ENCODE results near the gene B4GAT1. TPM values are rescaled to one million over a fixed set of nuclear protein-coding genes. Genes with fewer than 3 reads are reported as not detected.
"Not testable (repeated sequence)": the region's sequence is repeated elsewhere in the genome, so short reads cannot be mapped to it uniquely, and the experiment has no call there.

B4GAT1 gene
- polyA plus RNA-seq, 4 donors: 49.2 to 53.2 (median 50.5) TPM

GRCh38 chr11:66312549-66313320 is 34.7 kb downstream of the B4GAT1 start:
- peak; percentile 87 to 96 (median 95) for DNase-seq (ENCODE audit: low read depth in 4 of 4, low spot score in 3 of 4)

GRCh38 chr11:66311965-66312548 is 35.4 kb downstream of the B4GAT1 start:
- DNase-seq (ENCODE audit: low read depth in 4 of 4, low spot score in 3 of 4): peak; percentile 70 to 86 (median 78)

GRCh38 chr11:66311470-66311964 is 35.9 kb downstream of the B4GAT1 start:
- DNase-seq (ENCODE audit: low read depth in 4 of 4, low spot score in 3 of 4): no peak

- not testable (repeated sequence) for DNase-seq (ENCODE audit: low read depth in 4 of 4, low spot score in 3 of 4)
Measured at GRCh38 chr11:66310803-66311440, 36.5 kb downstream of the B4GAT1 start.

- DNase-seq (ENCODE audit: low read depth in 4 of 4, low spot score in 3 of 4): no peak
Measured at GRCh38 chr11:66310324-66310723, 37.1 kb downstream of the B4GAT1 start.

GRCh38 chr11:66309475-66309874 is 38.0 kb downstream of the B4GAT1 start:
- no peak for DNase-seq (ENCODE audit: low read depth in 4 of 4, low spot score in 3 of 4)

- DNase-seq (ENCODE audit: low read depth in 4 of 4, low spot score in 3 of 4): no peak
Measured at GRCh38 chr11:66302656-66303055, 44.8 kb downstream of the B4GAT1 start.

GRCh38 chr11:66299186-66299585 is 48.2 kb downstream of the B4GAT1 start:
- no peak for DNase-seq (ENCODE audit: low read depth in 4 of 4, low spot score in 3 of 4)

GRCh38 chr11:66297610-66298009 is 49.8 kb downstream of the B4GAT1 start:
- no peak for DNase-seq (ENCODE audit: low read depth in 4 of 4, low spot score in 3 of 4)

Other genes with a start within 250 kb of the B4GAT1 start
- 10 to 100 TPM; 16.3 to 29.2 (median 18.9) TPM for gene KLC2, start 89.9 kb downstream of the B4GAT1 start, polyA plus RNA-seq (ENCODE audit: insufficient read length in 4 of 4)
- 100 to 1,000 TPM; 103 to 140 (median 121) TPM for gene RAB1B, start 79.0 kb downstream of the B4GAT1 start, polyA plus RNA-seq (ENCODE audit: insufficient read length in 4 of 4)
- 1 to 10 TPM; 3.6 to 6.1 (median 4.3) TPM for gene CNIH2, start 69.5 kb downstream of the B4GAT1 start, polyA plus RNA-seq (ENCODE audit: insufficient read length in 4 of 4)
- gene YIF1A, start 58.5 kb downstream of the B4GAT1 start, polyA plus RNA-seq (ENCODE audit: insufficient read length in 4 of 4): 10 to 100 TPM; 43.0 to 57.7 (median 51.7) TPM
- not detected for gene TMEM151A, start 55.7 kb downstream of the B4GAT1 start, polyA plus RNA-seq (ENCODE audit: insufficient read length in 4 of 4)
- 100 to 1,000 TPM in 1 of 4 donors, 10 to 100 TPM in 3; 66.3 to 240 (median 72.3) TPM for gene CD248, start 30.6 kb downstream of the B4GAT1 start, polyA plus RNA-seq (ENCODE audit: insufficient read length in 4 of 4)
- 1 to 10 TPM; 1.7 to 3.7 (median 2.5) TPM for gene RIN1, start 11.2 kb downstream of the B4GAT1 start, polyA plus RNA-seq (ENCODE audit: insufficient read length in 4 of 4)
- 10 to 100 TPM; 15.3 to 36.1 (median 29.9) TPM for gene BRMS1, start 2.5 kb downstream of the B4GAT1 start, polyA plus RNA-seq (ENCODE audit: insufficient read length in 4 of 4)
- gene SLC29A2, start 24.1 kb upstream of the B4GAT1 start, polyA plus RNA-seq (ENCODE audit: insufficient read length in 4 of 4): 10 to 100 TPM in 3 of 4 donors, 1 to 10 TPM in 1; 2.8 to 29.9 (median 17.9) TPM
- gene NPAS4, start 73.4 kb upstream of the B4GAT1 start, polyA plus RNA-seq (ENCODE audit: insufficient read length in 4 of 4): under 1 TPM; 0.19 to 0.57 (median 0.42) TPM
- 10 to 100 TPM; 56.8 to 82.2 (median 72.2) TPM for gene MRPL11, start 91.2 kb upstream of the B4GAT1 start, polyA plus RNA-seq (ENCODE audit: insufficient read length in 4 of 4)
- 1 to 10 TPM; 4.8 to 6.9 (median 6.1) TPM for gene PELI3, start 119.3 kb upstream of the B4GAT1 start, polyA plus RNA-seq (ENCODE audit: insufficient read length in 4 of 4)
- gene DPP3, start 132.8 kb upstream of the B4GAT1 start, polyA plus RNA-seq (ENCODE audit: insufficient read length in 4 of 4): 10 to 100 TPM in 3 of 4 donors, 1 to 10 TPM in 1; 7.7 to 22.6 (median 20.6) TPM
- 10 to 100 TPM; 36.5 to 96.9 (median 70.8) TPM for gene BBS1, start 163.0 kb upstream of the B4GAT1 start, polyA plus RNA-seq (ENCODE audit: insufficient read length in 4 of 4)
- 1 to 10 TPM; 5.9 to 9.8 (median 7.5) TPM for gene ZDHHC24, start 198.4 kb upstream of the B4GAT1 start, polyA plus RNA-seq (ENCODE audit: insufficient read length in 4 of 4)
- under 1 TPM; 0.27 to 0.52 (median 0.48) TPM for gene ACTN3, start 199.3 kb upstream of the B4GAT1 start, polyA plus RNA-seq (ENCODE audit: insufficient read length in 4 of 4)
- 100 to 1,000 TPM in 3 of 4 donors, 10 to 100 TPM in 1; 93.0 to 112 (median 104) TPM for gene CTSF, start 221.0 kb upstream of the B4GAT1 start, polyA plus RNA-seq (ENCODE audit: insufficient read length in 4 of 4)
- gene CCDC87, start 245.4 kb upstream of the B4GAT1 start, polyA plus RNA-seq (ENCODE audit: insufficient read length in 4 of 4): under 1 TPM; 0.23 to 0.50 (median 0.28) TPM
- gene CCS, start 245.6 kb upstream of the B4GAT1 start, polyA plus RNA-seq (ENCODE audit: insufficient read length in 4 of 4): 10 to 100 TPM; 41.5 to 77.0 (median 48.4) TPM